Measurements from ENCODE around the gene SORCS1. TPM values are rescaled to one million over a fixed set of nuclear protein-coding genes. Genes with fewer than 3 reads are reported as not detected.

The SORCS1 gene
- total RNA-seq, 1 experiment from 2014 or later: not detected

DNA sequence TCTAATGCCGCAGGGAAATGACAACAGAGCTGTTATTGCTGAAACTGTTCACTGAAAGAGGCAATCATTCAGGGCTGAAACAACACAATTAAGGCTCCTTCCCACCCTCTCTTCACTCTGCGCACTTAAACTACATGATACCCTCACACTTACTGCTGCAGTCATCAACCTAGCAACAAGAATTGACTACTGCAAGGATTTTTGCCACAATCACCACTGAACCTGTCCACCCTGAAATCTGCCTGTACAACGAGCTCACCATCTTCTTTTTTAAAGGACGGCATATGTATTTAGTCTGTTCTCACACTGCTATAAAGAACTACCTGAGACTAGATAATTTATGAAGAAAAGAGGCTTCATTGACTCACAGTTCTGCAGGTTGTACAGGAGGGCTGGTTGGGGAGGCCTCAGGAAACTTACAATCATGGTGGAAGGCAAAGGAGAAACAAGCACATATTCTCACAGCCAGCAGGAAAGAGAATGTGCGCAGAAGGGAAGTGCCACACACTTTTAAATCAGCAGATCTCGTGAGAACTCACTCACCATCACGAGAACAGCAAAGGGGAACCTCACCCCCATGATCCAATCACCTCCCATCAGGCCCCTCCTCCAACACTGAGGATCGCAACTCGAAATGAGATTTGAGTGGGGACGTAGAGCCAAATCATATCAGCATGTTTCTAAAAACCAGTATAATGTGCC lies 131.7 kb downstream of the SORCS1 start:
- no peak overlapping the region for H3K9ac ChIP-seq (ENCODE audit: low read length)

More for the DNA sequence above, 131.7 kb downstream of the SORCS1 start:
- Histone ChIP-seq H3K4me2 (ENCODE audit: low read length) (no peak overlapping the region), H3K27me3 (ENCODE audit: insufficient read depth, low read length) (no peaks in the 10 kb centered on the region), H3K27ac (ENCODE audit: low read depth, low read length) (no peak overlapping the region), H2AFZ (ENCODE audit: low read depth, low read length, poor library complexity, severe bottlenecking) (no peak overlapping the region), H3K9me2 (ENCODE audit: insufficient read depth) (no peaks in the 10 kb centered on the region), H3K4me3 (replicated peaks in 1 of 2; ENCODE audit: low read depth in 1 of 2, low read length in 2 of 2) (no peak overlapping the region), H4K20me1 (ENCODE audit: insufficient read depth) (no peaks in the 10 kb centered on the region), H3K9me3 (ENCODE audit: control insufficient read depth in 1 of 2, insufficient read depth in 1 of 2, low read depth in 1 of 2, low read length in 2 of 2) (peaks cover 37 to 38% of the 10 kb centered on the region in 2 experiments; a peak in 3 of 4 replicates), H3K79me2 (ENCODE audit: insufficient read depth, low read length) (no peaks in the 10 kb centered on the region), H3K36me3 (ENCODE audit: control insufficient read depth in 1 of 2, insufficient read depth in 2 of 2, low read length in 2 of 2) (no peaks in the 10 kb centered on the region), H3K4me1 (ENCODE audit: control insufficient read depth in 1 of 2, insufficient read depth in 2 of 2, low read length in 2 of 2) (no peaks in the 10 kb centered on the region)
- no TSS peak for BruUV-seq (replicated peaks)
- ChIA-PET POLR2A (no interaction called here), RAD21 (ENCODE audit: low non-redundant PET in 1 of 2, low total read pairs in 2 of 2, uncharacterized antibody in 2 of 2, unreplicated experiment in 2 of 2) (no interaction called here), CTCF (no interaction called here)
- no peak for ATAC-seq
- no peak for DNase-seq (ENCODE audit: low read depth, low spot score)
- TF ChIP-seq FOSL1 (IDR thresholded peaks at IDR 0.05; ENCODE audit: low read depth): no peak
- TF ChIP-seq EGR1 (IDR thresholded peaks at IDR 0.05; ENCODE audit: low read depth): no peak
- no peak for TF ChIP-seq CEBPB (IDR thresholded peaks at IDR 0.05; ENCODE audit: low read depth)
- no peak for TF ChIP-seq SP1 (IDR thresholded peaks at IDR 0.05; ENCODE audit: low read depth)
- no peak for TF ChIP-seq EZH2 (IDR thresholded peaks at IDR 0.05)
- TF ChIP-seq, protein P1, sequence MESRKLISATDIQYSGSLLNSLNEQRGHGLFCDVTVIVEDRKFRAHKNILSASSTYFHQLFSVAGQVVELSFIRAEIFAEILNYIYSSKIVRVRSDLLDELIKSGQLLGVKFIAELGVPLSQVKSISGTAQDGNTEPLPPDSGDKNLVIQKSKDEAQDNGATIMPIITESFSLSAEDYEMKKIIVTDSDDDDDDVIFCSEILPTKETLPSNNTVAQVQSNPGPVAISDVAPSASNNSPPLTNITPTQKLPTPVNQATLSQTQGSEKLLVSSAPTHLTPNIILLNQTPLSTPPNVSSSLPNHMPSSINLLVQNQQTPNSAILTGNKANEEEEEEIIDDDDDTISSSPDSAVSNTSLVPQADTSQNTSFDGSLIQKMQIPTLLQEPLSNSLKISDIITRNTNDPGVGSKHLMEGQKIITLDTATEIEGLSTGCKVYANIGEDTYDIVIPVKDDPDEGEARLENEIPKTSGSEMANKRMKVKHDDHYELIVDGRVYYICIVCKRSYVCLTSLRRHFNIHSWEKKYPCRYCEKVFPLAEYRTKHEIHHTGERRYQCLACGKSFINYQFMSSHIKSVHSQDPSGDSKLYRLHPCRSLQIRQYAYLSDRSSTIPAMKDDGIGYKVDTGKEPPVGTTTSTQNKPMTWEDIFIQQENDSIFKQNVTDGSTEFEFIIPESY (IDR thresholded peaks at IDR 0.05; ENCODE audit: extremely low read depth, insufficient replicate concordance, low read length): no peak
- TF ChIP-seq, protein P2, sequence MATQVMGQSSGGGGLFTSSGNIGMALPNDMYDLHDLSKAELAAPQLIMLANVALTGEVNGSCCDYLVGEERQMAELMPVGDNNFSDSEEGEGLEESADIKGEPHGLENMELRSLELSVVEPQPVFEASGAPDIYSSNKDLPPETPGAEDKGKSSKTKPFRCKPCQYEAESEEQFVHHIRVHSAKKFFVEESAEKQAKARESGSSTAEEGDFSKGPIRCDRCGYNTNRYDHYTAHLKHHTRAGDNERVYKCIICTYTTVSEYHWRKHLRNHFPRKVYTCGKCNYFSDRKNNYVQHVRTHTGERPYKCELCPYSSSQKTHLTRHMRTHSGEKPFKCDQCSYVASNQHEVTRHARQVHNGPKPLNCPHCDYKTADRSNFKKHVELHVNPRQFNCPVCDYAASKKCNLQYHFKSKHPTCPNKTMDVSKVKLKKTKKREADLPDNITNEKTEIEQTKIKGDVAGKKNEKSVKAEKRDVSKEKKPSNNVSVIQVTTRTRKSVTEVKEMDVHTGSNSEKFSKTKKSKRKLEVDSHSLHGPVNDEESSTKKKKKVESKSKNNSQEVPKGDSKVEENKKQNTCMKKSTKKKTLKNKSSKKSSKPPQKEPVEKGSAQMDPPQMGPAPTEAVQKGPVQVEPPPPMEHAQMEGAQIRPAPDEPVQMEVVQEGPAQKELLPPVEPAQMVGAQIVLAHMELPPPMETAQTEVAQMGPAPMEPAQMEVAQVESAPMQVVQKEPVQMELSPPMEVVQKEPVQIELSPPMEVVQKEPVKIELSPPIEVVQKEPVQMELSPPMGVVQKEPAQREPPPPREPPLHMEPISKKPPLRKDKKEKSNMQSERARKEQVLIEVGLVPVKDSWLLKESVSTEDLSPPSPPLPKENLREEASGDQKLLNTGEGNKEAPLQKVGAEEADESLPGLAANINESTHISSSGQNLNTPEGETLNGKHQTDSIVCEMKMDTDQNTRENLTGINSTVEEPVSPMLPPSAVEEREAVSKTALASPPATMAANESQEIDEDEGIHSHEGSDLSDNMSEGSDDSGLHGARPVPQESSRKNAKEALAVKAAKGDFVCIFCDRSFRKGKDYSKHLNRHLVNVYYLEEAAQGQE (IDR thresholded peaks at IDR 0.05; ENCODE audit: low read depth): no peak
- intact Hi-C loops (cut with micrococcal nuclease): no loop called here

Data from HCT116 (cell line).